ENCODE results near the gene S1PR3.

GRCh38 chr9:89012294-89013042, 21.2 kb downstream of the S1PR3 start:
- TF ChIP-seq EZH2 (IDR thresholded peaks at IDR 0.05; ENCODE audit: borderline replicate concordance, low read depth, low read length, poor library complexity, severe bottlenecking) = no peak
- TF ChIP-seq CTCF (conservative IDR thresholded peaks at IDR 0.05; ENCODE audit: low read depth, low read length) = no peak
